Measurements from ENCODE around the gene DAB1.

DAB1 gene

GRCh38 chr1:57026624-57027354 is 397.1 kb downstream of the DAB1 start:
- Histone ChIP-seq H3K9ac (ENCODE audit: low read depth, low read length, poor library complexity) (no peak overlapping the region), H3K27me3 (ENCODE audit: control insufficient read depth in 3 of 3, insufficient read depth in 3 of 3, low read depth in 1 of 3, low read length in 3 of 3) (no peaks in the 10 kb centered on the region), H3K79me1 (ENCODE audit: low read depth, low read length) (no peaks in the 10 kb centered on the region), H3K4me2 (ENCODE audit: insufficient read depth, low read length, poor library complexity, severe bottlenecking) (no peak overlapping the region), H3K9me3 (replicated peaks in 1 of 2; ENCODE audit: control insufficient read depth in 2 of 2, insufficient read depth in 1 of 2, low read depth in 1 of 2, low read length in 2 of 2) (peaks cover 0 to 12% of the 10 kb centered on the region in 2 donors), H3K4ac (ENCODE audit: low read length) (no peak overlapping the region), H3K36me3 (replicated peaks in 1 of 2; ENCODE audit: control insufficient read depth in 2 of 2, insufficient read depth in 2 of 2, low read length in 2 of 2) (no peaks in the 10 kb centered on the region), H3K4me1 (ENCODE audit: control insufficient read depth in 2 of 2, insufficient read depth in 1 of 2, low read depth in 1 of 2, low read length in 2 of 2) (peaks cover 3 to 8% of the 10 kb centered on the region in 2 donors), H2BK5ac (ENCODE audit: low read length) (no peak overlapping the region), H3K18ac (ENCODE audit: low read length) (no peak overlapping the region), H3K4me3 (ENCODE audit: low read length in 2 of 2) (no peak overlapping the region), H4K91ac (ENCODE audit: low read depth, low read length, poor library complexity) (no peak overlapping the region), H2BK120ac (ENCODE audit: low read depth, low read length) (no peak overlapping the region), H3K27ac (replicated peaks; ENCODE audit: low read length) (no peak overlapping the region), H2BK12ac (ENCODE audit: low read length) (no peak overlapping the region), H4K8ac (ENCODE audit: low read depth, low read length) (no peak overlapping the region), H2BK15ac (ENCODE audit: low read length) (no peak overlapping the region), H2AK5ac (ENCODE audit: low read depth, low read length) (no peak overlapping the region), H2AFZ (ENCODE audit: low read length) (no peak overlapping the region), H3K14ac (ENCODE audit: low read length) (no peak overlapping the region), H3K23ac (ENCODE audit: low read depth, low read length, poor library complexity) (no peak overlapping the region)
- DNase-seq (ENCODE audit: low spot score) = no peak
- no CpG with 5 or more reads among the region's 4 CpGs for WGBS, 2 donors (ENCODE audit: extremely low coverage in 2 of 2, insufficient read length in 2 of 2, insufficient replicate concordance in 1 of 2)

- Histone ChIP-seq H3K4ac (ENCODE audit: low read length) (no peak overlapping the region), H2BK12ac (ENCODE audit: low read length) (no peak overlapping the region), H3K4me1 (ENCODE audit: control insufficient read depth in 2 of 2, insufficient read depth in 1 of 2, low read depth in 1 of 2, low read length in 2 of 2) (peaks cover 3 to 8% of the 10 kb centered on the region in 2 donors), H2BK15ac (ENCODE audit: low read length) (no peak overlapping the region), H3K27ac (replicated peaks; ENCODE audit: low read length) (no peak overlapping the region), H3K14ac (ENCODE audit: low read length) (no peak overlapping the region), H4K91ac (ENCODE audit: low read depth, low read length, poor library complexity) (no peak overlapping the region), H3K4me2 (ENCODE audit: insufficient read depth, low read length, poor library complexity, severe bottlenecking) (no peak overlapping the region), H2BK5ac (ENCODE audit: low read length) (no peak overlapping the region), H3K23ac (ENCODE audit: low read depth, low read length, poor library complexity) (no peak overlapping the region), H3K9ac (ENCODE audit: low read depth, low read length, poor library complexity) (no peak overlapping the region), H3K9me3 (replicated peaks in 1 of 2; ENCODE audit: control insufficient read depth in 2 of 2, insufficient read depth in 1 of 2, low read depth in 1 of 2, low read length in 2 of 2) (peaks cover 0 to 12% of the 10 kb centered on the region in 2 donors), H4K8ac (ENCODE audit: low read depth, low read length) (no peak overlapping the region), H2AK5ac (ENCODE audit: low read depth, low read length) (no peak overlapping the region), H2AFZ (ENCODE audit: low read length) (peak overlapping the region; percentile 15), H3K18ac (ENCODE audit: low read length) (peak overlapping the region; percentile 20), H3K4me3 (ENCODE audit: low read length in 2 of 2) (no peak overlapping the region), H2BK120ac (ENCODE audit: low read depth, low read length) (no peak overlapping the region), H3K27me3 (ENCODE audit: control insufficient read depth in 3 of 3, insufficient read depth in 3 of 3, low read depth in 1 of 3, low read length in 3 of 3) (no peaks in the 10 kb centered on the region), H3K79me1 (ENCODE audit: low read depth, low read length) (no peaks in the 10 kb centered on the region), H3K36me3 (replicated peaks in 1 of 2; ENCODE audit: control insufficient read depth in 2 of 2, insufficient read depth in 2 of 2, low read length in 2 of 2) (no peaks in the 10 kb centered on the region)
- no peak for DNase-seq (ENCODE audit: low spot score)
- WGBS, 2 donors (ENCODE audit: extremely low coverage in 2 of 2, insufficient read length in 2 of 2, insufficient replicate concordance in 1 of 2) = no CpG with 5 or more reads among the region's 8 CpGs
Measured at GRCh38 chr1:57024855-57025254, 399.0 kb downstream of the DAB1 start.

- Histone ChIP-seq H4K8ac (ENCODE audit: low read depth, low read length) (no peak overlapping the region), H3K27ac (replicated peaks; ENCODE audit: low read length) (no peak overlapping the region), H2BK15ac (ENCODE audit: low read length) (no peak overlapping the region), H3K4me3 (ENCODE audit: low read length in 2 of 2) (no peak overlapping the region), H3K4ac (ENCODE audit: low read length) (no peak overlapping the region), H2BK5ac (ENCODE audit: low read length) (no peak overlapping the region), H3K23ac (ENCODE audit: low read depth, low read length, poor library complexity) (no peak overlapping the region), H3K14ac (ENCODE audit: low read length) (no peak overlapping the region), H2BK120ac (ENCODE audit: low read depth, low read length) (no peak overlapping the region), H3K27me3 (ENCODE audit: control insufficient read depth in 3 of 3, insufficient read depth in 3 of 3, low read depth in 1 of 3, low read length in 3 of 3) (no peaks in the 10 kb centered on the region), H3K18ac (ENCODE audit: low read length) (no peak overlapping the region), H3K9me3 (replicated peaks in 1 of 2; ENCODE audit: control insufficient read depth in 2 of 2, insufficient read depth in 1 of 2, low read depth in 1 of 2, low read length in 2 of 2) (peaks cover 0 to 11% of the 10 kb centered on the region in 2 donors), H2BK12ac (ENCODE audit: low read length) (no peak overlapping the region), H3K36me3 (replicated peaks in 1 of 2; ENCODE audit: control insufficient read depth in 2 of 2, insufficient read depth in 2 of 2, low read length in 2 of 2) (no peaks in the 10 kb centered on the region), H3K4me2 (ENCODE audit: insufficient read depth, low read length, poor library complexity, severe bottlenecking) (no peak overlapping the region), H3K4me1 (ENCODE audit: control insufficient read depth in 2 of 2, insufficient read depth in 1 of 2, low read depth in 1 of 2, low read length in 2 of 2) (peaks cover 3 to 8% of the 10 kb centered on the region in 2 donors), H2AFZ (ENCODE audit: low read length) (no peak overlapping the region), H3K9ac (ENCODE audit: low read depth, low read length, poor library complexity) (no peak overlapping the region), H4K91ac (ENCODE audit: low read depth, low read length, poor library complexity) (no peak overlapping the region), H2AK5ac (ENCODE audit: low read depth, low read length) (no peak overlapping the region), H3K79me1 (ENCODE audit: low read depth, low read length) (no peaks in the 10 kb centered on the region)
- no peak for DNase-seq (ENCODE audit: low spot score)
- no CpG with 5 or more reads among the region's 4 CpGs for WGBS, 2 donors (ENCODE audit: extremely low coverage in 2 of 2, insufficient read length in 2 of 2, insufficient replicate concordance in 1 of 2)
Measured at GRCh38 chr1:57024428-57024827, 399.4 kb downstream of the DAB1 start.

- H3K4me3 ChIP-seq (ENCODE audit: low read length in 2 of 2) = no peak overlapping the region
- H4K8ac ChIP-seq (ENCODE audit: low read depth, low read length) = no peak overlapping the region
- no peaks in the 10 kb centered on the region for H3K9me3 ChIP-seq (replicated peaks in 1 of 2; ENCODE audit: control insufficient read depth in 2 of 2, insufficient read depth in 1 of 2, low read depth in 1 of 2, low read length in 2 of 2)
- H3K23ac ChIP-seq (ENCODE audit: low read depth, low read length, poor library complexity) = no peak overlapping the region
- no peaks in the 10 kb centered on the region for H3K79me1 ChIP-seq (ENCODE audit: low read depth, low read length)
- no peak overlapping the region for H2BK120ac ChIP-seq (ENCODE audit: low read depth, low read length)
- H3K27ac ChIP-seq (replicated peaks; ENCODE audit: low read length) = no peak overlapping the region
- H2AK5ac ChIP-seq (ENCODE audit: low read depth, low read length) = no peak overlapping the region
- no peak overlapping the region for H3K4me2 ChIP-seq (ENCODE audit: insufficient read depth, low read length, poor library complexity, severe bottlenecking)
- H3K4me1 ChIP-seq (ENCODE audit: control insufficient read depth in 2 of 2, insufficient read depth in 1 of 2, low read depth in 1 of 2, low read length in 2 of 2) = peaks cover 13 to 15% of the 10 kb centered on the region in 2 donors
- H2BK5ac ChIP-seq (ENCODE audit: low read length) = no peak overlapping the region
- no peak overlapping the region for H2BK15ac ChIP-seq (ENCODE audit: low read length)
- H3K14ac ChIP-seq (ENCODE audit: low read length) = no peak overlapping the region
- WGBS, 2 donors (ENCODE audit: extremely low coverage in 2 of 2, insufficient read length in 2 of 2, insufficient replicate concordance in 1 of 2) = no CpG with 5 or more reads among the region's 1 CpG
- H3K4ac ChIP-seq (ENCODE audit: low read length) = no peak overlapping the region
- H4K91ac ChIP-seq (ENCODE audit: low read depth, low read length, poor library complexity) = no peak overlapping the region
- H3K27me3 ChIP-seq (ENCODE audit: control insufficient read depth in 3 of 3, insufficient read depth in 3 of 3, low read depth in 1 of 3, low read length in 3 of 3) = no peaks in the 10 kb centered on the region
- H2BK12ac ChIP-seq (ENCODE audit: low read length) = no peak overlapping the region
- H2AFZ ChIP-seq (ENCODE audit: low read length) = no peak overlapping the region
- no peak overlapping the region for H3K18ac ChIP-seq (ENCODE audit: low read length)
- no peak for DNase-seq (ENCODE audit: low spot score)
- no peaks in the 10 kb centered on the region for H3K36me3 ChIP-seq (replicated peaks in 1 of 2; ENCODE audit: control insufficient read depth in 2 of 2, insufficient read depth in 2 of 2, low read length in 2 of 2)
- no peak overlapping the region for H3K9ac ChIP-seq (ENCODE audit: low read depth, low read length, poor library complexity)
Measured at GRCh38 chr1:57020216-57020615, 403.6 kb downstream of the DAB1 start.

Data from neuronal stem cell (in vitro differentiated cells).